ENCODE measurements around the gene CACUL1.

- TF ChIP-seq CTCF (IDR thresholded peaks at IDR 0.05) (no peak), POLR2A (IDR thresholded peaks at IDR 0.05) (no peak)
Observed at GRCh38 chr10:118674226-118674919, 80.4 kb downstream of the CACUL1 start.
